ENCODE results near the gene PPM1L.

- no peak for TF ChIP-seq POLR2AphosphoS5 (IDR thresholded peaks at IDR 0.05; ENCODE audit: insufficient read depth in 1 of 2, low read depth in 1 of 2)
- TF ChIP-seq CTCF (IDR thresholded peaks at IDR 0.05): no peak
- TF ChIP-seq POLR2A (IDR thresholded peaks at IDR 0.05): no peak
Measured at GRCh38 chr3:160792540-160792939, 36.5 kb downstream of the PPM1L start.

Measured in vagina (tissue), 2 donors.